Aorta (tissue), 5 donors: ENCODE data around the gene MLLT10. TPM values are rescaled to one million over a fixed set of nuclear protein-coding genes. Genes with fewer than 3 reads are reported as not detected.
"Not testable (repeated sequence)": the region's sequence is repeated elsewhere in the genome, so short reads cannot be mapped to it uniquely, and the experiment has no call there.

Experiments used
- ATAC-seq: fragments of 200-7000 bp; cut with Tn5 transposase; one replicate; pipeline ENCODE4 v1.9.1; 2022; ENCODE audit warnings: moderate library complexity; ENCODE audit not compliant: low FRiP score
- DNase-seq, 2 donors: peaks; one replicate each; pipeline ENCODE4 v3.0.0-alpha.2; 2020
- H3K27ac ChIP-seq, 2 donors: one replicate each; pipeline ENCODE4 v1.5.1; 2013; ENCODE audit warnings: low read length in 2 of 2, mild to moderate bottlenecking in 2 of 2, moderate library complexity in 2 of 2, control low read depth in 1 of 2, inconsistent platforms in 1 of 2, low read depth in 1 of 2
- H3K27me3 ChIP-seq, 2 donors: one replicate each; pipeline ENCODE4 v1.6.1; 2013; ENCODE audit warnings: control low read depth in 1 of 2, low read length in 1 of 2, mild to moderate bottlenecking in 1 of 2, moderate library complexity in 1 of 2; ENCODE audit not compliant: insufficient read depth in 2 of 2, control insufficient read depth in 1 of 2
- H3K36me3 ChIP-seq, 2 donors: one replicate each; pipeline ENCODE4 v1.6.1; 2013; ENCODE audit warnings: control low read depth in 1 of 2, low read length in 1 of 2, mild to moderate bottlenecking in 1 of 2; ENCODE audit not compliant: insufficient read depth in 2 of 2, control insufficient read depth in 1 of 2
- H3K4me1 ChIP-seq, 2 donors: one replicate each; pipeline ENCODE4 v1.6.1; 2013; ENCODE audit warnings: low read length in 2 of 2, control low read depth in 1 of 2, mild to moderate bottlenecking in 1 of 2, moderate library complexity in 1 of 2; ENCODE audit not compliant: insufficient read depth in 2 of 2, control insufficient read depth in 1 of 2
- H3K4me3 ChIP-seq, 2 donors: one replicate each; pipeline ENCODE4 v1.5.1; 2013; ENCODE audit warnings: low read length in 2 of 2, control low read depth in 1 of 2, mild to moderate bottlenecking in 1 of 2
- H3K9me3 ChIP-seq: one replicate; pipeline ENCODE4 v1.6.1; 2013; ENCODE audit warnings: mild to moderate bottlenecking, low read length; ENCODE audit not compliant: control insufficient read depth
- WGBS, 2 donors: extraction: QIAGEN DNeasy Blood & Tissue Kit; methylation state at CpG; one replicate each; pipeline ENCODE4 v1.1.7; 2013; 5-methylcytosine and 5-hydroxymethylcytosine counted together
- intact Hi-C, 2 donors: fragments of 100-400 bp; cut with DNase I; formaldehyde crosslinking; loops; one replicate each; pipeline versions ENCODE4 v1.14.2 to v1.15.0; 2022
- polyA plus RNA-seq, 2 donors: library from polyadenylated mRNA; stranded (reverse); fragments of 200-250 nt; gene quantifications; one replicate each; pipeline ENCODE4 v1.2.3, GENCODE V29; 2013
- total RNA-seq, 2 donors: library from RNA; stranded (reverse); fragmentation: NEBNext Ultra II Directional; extraction: Animal tissue kit (Norgen Biotek cat#: 25700); gene quantifications; one replicate each; pipeline ENCODE4 v1.2.1, GENCODE V29; 2021
- donor health status: healthy with polysubstance abuse.
- donor health status: Bipolar disorder and iron deficiency.
- donor health status: DM: no; HTN: no; CAD: no.
- donor health status: DM: no; HTN: no; CAD: no.
- donor health status: DM: yes; HTN: yes; CAD: no.

Gene MLLT10
- total and polyA plus RNA-seq, 4 donors, result 8.4 to 75.3 (median 26.3) TPM

- intact Hi-C loops, result loop anchor here in 1 of 2 donors (5.0 kb wide), 1 partner anchor 38 kb away; no protein-coding TSS in a partner anchor
- Histone ChIP-seq H3K36me3 (no peaks in the 10 kb centered on the region), H3K27me3 (no peaks in the 10 kb centered on the region), H3K9me3 (no peaks in the 10 kb centered on the region), H3K4me3 (peak overlapping the region; percentile 75 to 95), H3K27ac (peak overlapping the region; percentile 33 to 55), H3K4me1 (no peaks in the 10 kb centered on the region)
- ATAC-seq (peak; percentile 3), DNase-seq (peak; percentile 76 to 81)
- WGBS, 2 donors, result 1% methylated on average over 58 to 96 of the region's 96 CpGs
Observed at GRCh38 chr10:21534604-21535493, 817 bp downstream of the MLLT10 start.

- Histone ChIP-seq H3K4me1 (no peaks in the 10 kb centered on the region), H3K27ac (peak overlapping the region in 1 of 2 donors; percentile 6), H3K27me3 (no peaks in the 10 kb centered on the region), H3K9me3 (no peaks in the 10 kb centered on the region), H3K36me3 (no peaks in the 10 kb centered on the region), H3K4me3 (peak overlapping the region in 1 of 2 donors; percentile 75)
- ATAC-seq, result no peak
- no peak for DNase-seq
- WGBS, 2 donors, result 9 to 12% methylated on average over 9 of the region's 9 CpGs
- intact Hi-C loops, result loop anchor here in 1 of 2 donors (5.0 kb wide), 1 partner anchor 38 kb away; no protein-coding TSS in a partner anchor
Observed at GRCh38 chr10:21535494-21535965, 1.5 kb downstream of the MLLT10 start.

GRCh38 chr10:21535976-21536375, 1.9 kb downstream of the MLLT10 start:
- not testable (repeated sequence) for H3K36me3 ChIP-seq, DNase-seq, H3K9me3 ChIP-seq, H3K27me3 ChIP-seq, H3K27ac ChIP-seq, ATAC-seq, H3K4me1 ChIP-seq
- intact Hi-C loops, result loop anchor here in 1 of 2 donors (5.0 kb wide), 1 partner anchor 39 kb away; no protein-coding TSS in a partner anchor
- peak overlapping the region in 1 of 2 donors; percentile 75 for H3K4me3 ChIP-seq
- 68 to 76% methylated on average over 9 of the region's 9 CpGs for WGBS, 2 donors

- ATAC-seq, result no peak
- Histone ChIP-seq H3K27me3 (no peaks in the 10 kb centered on the region), H3K27ac (no peak overlapping the region), H3K4me1 (no peaks in the 10 kb centered on the region), H3K9me3 (no peaks in the 10 kb centered on the region), H3K36me3 (no peaks in the 10 kb centered on the region), H3K4me3 (no peak overlapping the region)
- DNase-seq, result no peak
- WGBS, 2 donors, result 83 to 91% methylated on average over 3 of the region's 3 CpGs
- intact Hi-C loops, result loop anchor here in 1 of 2 donors (5.0 kb wide), 1 partner anchor 40 kb away; no protein-coding TSS in a partner anchor
Observed at GRCh38 chr10:21536874-21537273, 2.8 kb downstream of the MLLT10 start.

GRCh38 chr10:21540701-21541100, 6.7 kb downstream of the MLLT10 start:
- H3K36me3 ChIP-seq, H3K9me3 ChIP-seq, H3K27me3 ChIP-seq, intact Hi-C loops, H3K4me3 ChIP-seq, DNase-seq, H3K27ac ChIP-seq, H3K4me1 ChIP-seq, ATAC-seq: not testable (repeated sequence)
- WGBS, 2 donors, result 94 to 98% methylated on average over 4 of the region's 4 CpGs

GRCh38 chr10:21547246-21547645, 13.2 kb downstream of the MLLT10 start:
- Histone ChIP-seq H3K27me3 (no peaks in the 10 kb centered on the region), H3K27ac (no peak overlapping the region), H3K9me3 (no peaks in the 10 kb centered on the region), H3K36me3 (peaks cover 1 to 5% of the 10 kb centered on the region in 2 donors), H3K4me1 (no peaks in the 10 kb centered on the region), H3K4me3 (no peak overlapping the region)
- DNase-seq (no peak), ATAC-seq (no peak)
- 85 to 91% methylated on average over 6 of the region's 6 CpGs for WGBS, 2 donors
- intact Hi-C loops, result no loop called here

GRCh38 chr10:21552638-21553037, 18.6 kb downstream of the MLLT10 start:
- DNase-seq, result no peak
- WGBS, 2 donors, result 93 to 95% methylated on average over 8 of the region's 8 CpGs
- ATAC-seq, result no peak
- no peak overlapping the region for H3K27ac ChIP-seq
- H3K4me3 ChIP-seq, result no peak overlapping the region
- H3K4me1 ChIP-seq, result peaks cover 0 to 2% of the 10 kb centered on the region in 2 donors
- intact Hi-C loops, result loop anchor here in 1 of 2 donors (10.0 kb wide), 1 partner anchor 172 kb away; no protein-coding TSS in a partner anchor
- no peaks in the 10 kb centered on the region for H3K9me3 ChIP-seq
- peaks cover 0 to 2% of the 10 kb centered on the region in 2 donors for H3K36me3 ChIP-seq
- H3K27me3 ChIP-seq, result no peaks in the 10 kb centered on the region

- Histone ChIP-seq H3K9me3 (no peaks in the 10 kb centered on the region), H3K4me1 (peaks cover 0 to 4% of the 10 kb centered on the region in 2 donors), H3K27me3 (no peaks in the 10 kb centered on the region), H3K36me3 (peaks cover 0 to 3% of the 10 kb centered on the region in 2 donors), H3K27ac (no peak overlapping the region), H3K4me3 (no peak overlapping the region)
- no peak for ATAC-seq
- 73 to 76% methylated on average over 8 of the region's 8 CpGs for WGBS, 2 donors
- intact Hi-C loops, result loop anchor here in 1 of 2 donors (10.0 kb wide), 1 partner anchor 168 kb away; no protein-coding TSS in a partner anchor
- no peak for DNase-seq
Observed at GRCh38 chr10:21556527-21556926, 22.5 kb downstream of the MLLT10 start.
